ENCODE measurements around the gene CACNG4. TPM values are rescaled to one million over a fixed set of nuclear protein-coding genes. Genes with fewer than 3 reads are reported as not detected.

The CACNG4 gene
- total RNA-seq, 1 experiment from 2014 or later: 6.3 TPM

DNA sequence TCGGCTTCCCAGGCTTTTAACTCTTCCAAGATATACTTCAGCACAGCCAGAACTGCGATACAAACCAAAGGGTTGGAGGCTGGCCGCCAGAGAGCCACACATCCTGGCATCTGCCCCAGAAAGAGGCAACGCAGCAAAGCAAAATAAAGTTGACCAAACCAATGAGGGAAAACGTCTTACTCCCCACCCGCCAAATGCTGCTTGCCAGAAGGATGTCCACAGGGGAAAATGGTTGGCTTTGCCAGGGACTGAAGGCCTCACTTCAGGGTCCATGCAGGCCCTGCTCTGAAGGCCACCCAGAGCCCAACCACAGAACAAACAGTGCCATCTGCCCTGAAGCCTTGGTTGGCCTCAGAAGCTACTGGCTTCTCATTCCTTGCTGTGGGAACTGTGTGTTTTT lies 94.9 kb downstream of the CACNG4 start:
- Mint-ChIP-seq H3K4me1 (no peaks in the 10 kb centered on the region), H3K36me3 (ENCODE audit: insufficient read depth in 1 of 3, low read depth in 3 of 3) (no peaks in the 10 kb centered on the region), H3K27me3 (ENCODE audit: low read depth) (peaks cover 1% of the 10 kb centered on the region; the same call in 1 of the 2 replicates), H3K27ac (no peak overlapping the region), H3K4me3 (no peak overlapping the region), H3K9me3 (peaks cover 0 to 2% of the 10 kb centered on the region in 2 experiments; a peak in 2 of 5 replicates)
- H3K14ac ChIP-seq (ENCODE audit: insufficient read depth, low read length): no peak overlapping the region
- H3K27ac ChIP-seq (ENCODE audit: insufficient read length, low read depth, low read length): no peak overlapping the region
- no peak overlapping the region for H2BK15ac ChIP-seq (ENCODE audit: low read depth, low read length)
- no peaks in the 10 kb centered on the region for H4K20me1 ChIP-seq (ENCODE audit: control insufficient read depth, insufficient read depth, insufficient read length)
- H3K27me3 ChIP-seq (ENCODE audit: insufficient read depth, low read length): no peaks in the 10 kb centered on the region
- no peaks in the 10 kb centered on the region for H3K4me1 ChIP-seq (ENCODE audit: insufficient read depth, low read length)
- H3K4me2 ChIP-seq (ENCODE audit: insufficient read depth, insufficient read length, low read length): no peak overlapping the region
- no peaks in the 10 kb centered on the region for H3K23me2 ChIP-seq (ENCODE audit: insufficient read length, low read depth, low read length, poor library complexity, severe bottlenecking)
- no CpG with 5 or more reads among the region's 6 CpGs for WGBS (ENCODE audit: extremely low coverage, insufficient read length, low lambda C conversion rate)
- H3K56ac ChIP-seq (ENCODE audit: insufficient read length, low read depth, low read length): no peak overlapping the region
- no peak overlapping the region for H3K9ac ChIP-seq (ENCODE audit: extremely low read depth, insufficient read length, low read length)
- TF ChIP-seq, protein P1, sequence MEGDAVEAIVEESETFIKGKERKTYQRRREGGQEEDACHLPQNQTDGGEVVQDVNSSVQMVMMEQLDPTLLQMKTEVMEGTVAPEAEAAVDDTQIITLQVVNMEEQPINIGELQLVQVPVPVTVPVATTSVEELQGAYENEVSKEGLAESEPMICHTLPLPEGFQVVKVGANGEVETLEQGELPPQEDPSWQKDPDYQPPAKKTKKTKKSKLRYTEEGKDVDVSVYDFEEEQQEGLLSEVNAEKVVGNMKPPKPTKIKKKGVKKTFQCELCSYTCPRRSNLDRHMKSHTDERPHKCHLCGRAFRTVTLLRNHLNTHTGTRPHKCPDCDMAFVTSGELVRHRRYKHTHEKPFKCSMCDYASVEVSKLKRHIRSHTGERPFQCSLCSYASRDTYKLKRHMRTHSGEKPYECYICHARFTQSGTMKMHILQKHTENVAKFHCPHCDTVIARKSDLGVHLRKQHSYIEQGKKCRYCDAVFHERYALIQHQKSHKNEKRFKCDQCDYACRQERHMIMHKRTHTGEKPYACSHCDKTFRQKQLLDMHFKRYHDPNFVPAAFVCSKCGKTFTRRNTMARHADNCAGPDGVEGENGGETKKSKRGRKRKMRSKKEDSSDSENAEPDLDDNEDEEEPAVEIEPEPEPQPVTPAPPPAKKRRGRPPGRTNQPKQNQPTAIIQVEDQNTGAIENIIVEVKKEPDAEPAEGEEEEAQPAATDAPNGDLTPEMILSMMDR (conservative IDR thresholded peaks at IDR 0.05): no peak
- H2BK5ac ChIP-seq (ENCODE audit: insufficient read length, low read length): no peak overlapping the region
- H3T11ph ChIP-seq (ENCODE audit: low read length): no peak overlapping the region
- H2BK20ac ChIP-seq (ENCODE audit: low read depth, low read length, poor library complexity, severe bottlenecking): no peak overlapping the region
- H3K18ac ChIP-seq (ENCODE audit: insufficient read length, low read depth, low read length): no peak overlapping the region
- H2AFZ ChIP-seq (ENCODE audit: low read length): no peak overlapping the region
- peak; percentile 15 for DNase-seq
- no peak overlapping the region for H3K23ac ChIP-seq (ENCODE audit: insufficient read length, low read depth, low read length)
- no peaks in the 10 kb centered on the region for H3K9me3 ChIP-seq (ENCODE audit: control insufficient read depth, low read depth, low read length)
- no peak overlapping the region for H3K4ac ChIP-seq (ENCODE audit: low read depth, low read length)
- no peak overlapping the region for H2BK120ac ChIP-seq (ENCODE audit: low read depth, low read length, poor library complexity, severe bottlenecking)
- no peak overlapping the region for H2BK12ac ChIP-seq (ENCODE audit: insufficient read length, low read depth, low read length)
- H4K91ac ChIP-seq (ENCODE audit: insufficient read length, low read depth, low read length): no peak overlapping the region
- no peaks in the 10 kb centered on the region for H3K79me1 ChIP-seq (ENCODE audit: insufficient read depth, low read depth, low read length, poor library complexity, severe bottlenecking)
- H4K8ac ChIP-seq (replicated peaks; ENCODE audit: insufficient read length, low read depth, low read length): no peak overlapping the region
- H3K79me2 ChIP-seq (ENCODE audit: insufficient read depth, low read length): no peaks in the 10 kb centered on the region
- no peak overlapping the region for H2AK5ac ChIP-seq (ENCODE audit: insufficient read length, low read length)
- H4K5ac ChIP-seq (ENCODE audit: insufficient read length, low read depth, low read length): no peak overlapping the region

Data from H9 (cell line).